Mesothelial cell of epicardium (in vitro differentiated cells): ENCODE data around the gene CACNA1I. TPM values are rescaled to one million over a fixed set of nuclear protein-coding genes. Genes with fewer than 3 reads are reported as not detected.

Experiments
- DNase-seq, 2 experiments: peaks; one replicate each; pipeline ENCODE4 v3.0.0; 2021; ENCODE audit warnings: low spot score in 2 of 2; ENCODE audit not compliant: unreplicated experiment in 2 of 2
- H3K27ac Mint-ChIP-seq: 2 replicates; pipeline ENCODE4 v1.8.0; 2021; ENCODE audit warnings: mixed read lengths
- H3K27me3 Mint-ChIP-seq: 2 replicates; pipeline ENCODE4 v1.8.0; 2021; ENCODE audit warnings: low read depth, mixed read lengths
- H3K36me3 Mint-ChIP-seq: 2 replicates; pipeline ENCODE4 v1.8.0; 2021; ENCODE audit warnings: mixed read lengths
- H3K4me1 Mint-ChIP-seq: 2 replicates; pipeline ENCODE4 v1.8.0; 2021; ENCODE audit warnings: mixed read lengths
- H3K4me3 Mint-ChIP-seq: 2 replicates; pipeline ENCODE4 v1.8.0; 2021; ENCODE audit warnings: mild to moderate bottlenecking, moderate library complexity, mixed read lengths
- H3K9me3 Mint-ChIP-seq: 2 replicates; pipeline ENCODE4 v1.8.0; 2021; ENCODE audit warnings: mixed read lengths
- total RNA-seq: library from RNA; stranded (reverse); gene quantifications from 3 replicates; pipeline ENCODE4 v1.2.1, GENCODE V29; 2021
- TF ChIP-seq, protein P1 (sequence below): fragments of 200-600 bp; sonication (generic); IDR thresholded peaks from one replicate; pipeline ENCODE4 v1.5.0; 2021; ENCODE audit warnings: antibody characterized with exemption; ENCODE audit not compliant: unreplicated experiment

CACNA1I gene
- total RNA-seq, 1 donor from 2014 or later = 0.31 TPM

DNA sequence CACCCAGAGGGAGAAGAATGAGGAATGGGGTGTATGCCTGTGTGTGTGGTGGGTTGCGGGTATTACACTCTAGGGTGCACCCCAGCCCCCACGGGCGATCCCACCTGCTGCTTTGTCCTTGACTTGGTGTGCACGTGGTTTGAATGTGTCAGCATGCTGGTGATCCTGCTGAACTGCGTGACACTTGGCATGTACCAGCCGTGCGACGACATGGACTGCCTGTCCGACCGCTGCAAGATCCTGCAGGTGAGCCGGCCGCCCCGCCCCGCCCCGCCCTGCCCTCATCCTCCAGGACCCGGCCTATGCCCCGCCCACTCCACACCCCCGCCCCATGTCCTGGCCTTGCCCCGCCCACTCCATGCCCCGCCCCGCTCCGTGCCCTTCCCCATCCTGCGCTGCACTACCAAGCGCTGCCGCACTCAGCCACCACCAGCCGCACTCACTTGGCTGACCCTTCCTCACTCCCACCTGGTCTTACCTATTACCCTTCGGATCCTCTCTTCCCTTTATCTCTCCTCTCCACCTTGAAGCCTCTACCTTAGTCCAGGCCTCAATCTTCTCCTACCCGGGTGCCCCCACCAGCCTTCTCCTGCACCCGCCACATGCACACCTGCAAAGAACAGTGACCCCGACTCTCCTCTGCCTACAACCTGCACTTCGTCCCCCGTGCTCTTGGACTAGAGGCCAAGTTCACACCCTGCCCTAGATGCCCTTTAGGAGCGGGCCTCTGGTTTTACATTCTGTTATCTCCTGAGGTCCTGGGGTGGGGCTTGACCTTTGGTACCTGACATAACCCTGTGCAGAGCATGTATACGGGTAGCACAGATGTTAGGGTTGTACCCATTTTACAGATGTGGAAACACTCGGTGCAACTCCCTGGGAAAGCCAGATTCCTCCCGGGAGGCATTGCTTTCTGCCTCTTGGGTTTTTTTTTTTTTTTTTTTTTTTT lies 27.7 kb downstream of the CACNA1I start:
- DNase-seq = peak in 1 of 2 experiments; percentile 59
- H3K27me3 Mint-ChIP-seq = peaks cover 52% of the 10 kb centered on the region
- peaks cover 1% of the 10 kb centered on the region for H3K4me1 Mint-ChIP-seq
- no peaks in the 10 kb centered on the region for H3K36me3 Mint-ChIP-seq
- TF ChIP-seq, protein P1, sequence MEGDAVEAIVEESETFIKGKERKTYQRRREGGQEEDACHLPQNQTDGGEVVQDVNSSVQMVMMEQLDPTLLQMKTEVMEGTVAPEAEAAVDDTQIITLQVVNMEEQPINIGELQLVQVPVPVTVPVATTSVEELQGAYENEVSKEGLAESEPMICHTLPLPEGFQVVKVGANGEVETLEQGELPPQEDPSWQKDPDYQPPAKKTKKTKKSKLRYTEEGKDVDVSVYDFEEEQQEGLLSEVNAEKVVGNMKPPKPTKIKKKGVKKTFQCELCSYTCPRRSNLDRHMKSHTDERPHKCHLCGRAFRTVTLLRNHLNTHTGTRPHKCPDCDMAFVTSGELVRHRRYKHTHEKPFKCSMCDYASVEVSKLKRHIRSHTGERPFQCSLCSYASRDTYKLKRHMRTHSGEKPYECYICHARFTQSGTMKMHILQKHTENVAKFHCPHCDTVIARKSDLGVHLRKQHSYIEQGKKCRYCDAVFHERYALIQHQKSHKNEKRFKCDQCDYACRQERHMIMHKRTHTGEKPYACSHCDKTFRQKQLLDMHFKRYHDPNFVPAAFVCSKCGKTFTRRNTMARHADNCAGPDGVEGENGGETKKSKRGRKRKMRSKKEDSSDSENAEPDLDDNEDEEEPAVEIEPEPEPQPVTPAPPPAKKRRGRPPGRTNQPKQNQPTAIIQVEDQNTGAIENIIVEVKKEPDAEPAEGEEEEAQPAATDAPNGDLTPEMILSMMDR = no peak
- H3K27ac Mint-ChIP-seq = no peak overlapping the region
- no peak overlapping the region for H3K4me3 Mint-ChIP-seq
- H3K9me3 Mint-ChIP-seq = peaks cover 9% of the 10 kb centered on the region

DNA sequence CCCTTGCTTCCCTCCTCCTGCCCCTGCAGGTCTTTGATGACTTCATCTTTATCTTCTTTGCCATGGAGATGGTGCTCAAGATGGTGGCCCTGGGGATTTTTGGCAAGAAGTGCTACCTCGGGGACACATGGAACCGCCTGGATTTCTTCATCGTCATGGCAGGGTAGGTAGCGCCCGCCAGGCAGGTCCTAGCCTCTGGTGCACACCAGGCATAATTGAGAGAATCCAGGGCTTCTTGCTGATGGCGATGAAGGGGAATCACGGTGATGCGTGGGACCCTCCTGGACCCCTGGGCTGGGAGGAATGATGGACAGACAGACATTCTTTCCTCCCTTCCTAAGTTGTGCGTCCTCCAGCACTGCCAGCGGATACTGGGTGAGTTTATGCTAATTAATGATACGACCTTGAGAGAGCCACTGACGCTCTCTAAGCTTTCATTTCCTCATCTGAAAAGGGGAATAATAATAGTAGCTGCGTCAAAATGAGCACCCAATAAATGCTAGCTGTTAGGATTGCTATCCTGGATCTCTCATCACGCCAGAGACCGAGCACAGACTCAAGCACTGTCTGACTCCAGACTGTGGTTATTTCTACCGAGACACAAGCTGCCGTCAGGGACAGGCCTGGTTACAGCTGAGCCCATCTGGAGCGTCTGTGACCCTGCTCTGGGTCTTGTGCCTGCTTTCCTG lies 30.1 kb downstream of the CACNA1I start:
- H3K4me3 Mint-ChIP-seq = no peak overlapping the region
- H3K27ac Mint-ChIP-seq = no peak overlapping the region
- H3K4me1 Mint-ChIP-seq = no peaks in the 10 kb centered on the region
- peaks cover 54% of the 10 kb centered on the region for H3K27me3 Mint-ChIP-seq
- H3K36me3 Mint-ChIP-seq = no peaks in the 10 kb centered on the region
- peaks cover 18% of the 10 kb centered on the region for H3K9me3 Mint-ChIP-seq
- TF ChIP-seq, protein P1 = no peak
- no peak for DNase-seq

DNA sequence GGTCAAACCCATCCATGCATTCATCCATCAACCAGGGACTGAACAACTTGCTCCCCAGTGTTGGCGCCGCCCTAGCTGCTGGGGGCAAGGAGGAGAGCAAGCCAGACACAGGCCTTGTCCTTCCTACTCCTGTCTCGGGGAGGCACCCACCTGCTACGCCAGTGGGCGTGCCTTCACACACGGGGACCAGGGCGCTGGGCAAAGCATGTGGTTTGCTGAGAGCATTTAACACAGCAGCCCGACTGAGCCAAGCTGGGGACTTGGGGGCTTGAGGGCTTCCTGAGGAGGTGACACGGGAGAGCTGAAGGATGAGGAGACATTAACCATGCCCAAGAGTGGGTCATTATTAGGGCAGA lies 30.6 kb downstream of the CACNA1I start:
- no peaks in the 10 kb centered on the region for H3K4me1 Mint-ChIP-seq
- TF ChIP-seq, protein P1 = no peak
- no peak overlapping the region for H3K4me3 Mint-ChIP-seq
- DNase-seq = no peak
- H3K36me3 Mint-ChIP-seq = no peaks in the 10 kb centered on the region
- peaks cover 51% of the 10 kb centered on the region for H3K27me3 Mint-ChIP-seq
- H3K27ac Mint-ChIP-seq = no peak overlapping the region
- peaks cover 18% of the 10 kb centered on the region for H3K9me3 Mint-ChIP-seq

DNA sequence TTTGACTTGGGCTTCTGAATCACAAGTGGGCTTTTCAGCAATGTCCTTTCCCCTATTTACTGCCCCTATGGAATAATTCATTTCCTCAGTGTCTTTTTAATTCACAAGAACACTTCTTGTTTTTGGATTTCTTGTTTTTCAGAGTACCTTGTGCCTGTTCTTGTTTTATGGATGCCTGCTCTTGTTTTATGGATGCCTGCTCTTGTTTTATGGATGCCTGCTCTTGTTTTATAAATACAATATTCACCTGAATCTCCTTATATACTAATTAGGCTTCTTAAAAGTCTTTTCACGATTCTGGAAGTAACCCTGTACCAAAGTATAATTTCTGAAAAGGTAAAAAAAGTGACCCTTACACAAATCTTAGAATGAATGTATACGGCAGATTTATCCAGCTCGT lies 32.8 kb downstream of the CACNA1I start:
- Mint-ChIP-seq H3K27ac (no peak overlapping the region), H3K4me1 (peaks cover 9% of the 10 kb centered on the region), H3K4me3 (no peak overlapping the region), H3K9me3 (peaks cover 18% of the 10 kb centered on the region), H3K36me3 (no peaks in the 10 kb centered on the region), H3K27me3 (peaks cover 34% of the 10 kb centered on the region)
- TF ChIP-seq, protein P1 = no peak
- no peak for DNase-seq

DNA sequence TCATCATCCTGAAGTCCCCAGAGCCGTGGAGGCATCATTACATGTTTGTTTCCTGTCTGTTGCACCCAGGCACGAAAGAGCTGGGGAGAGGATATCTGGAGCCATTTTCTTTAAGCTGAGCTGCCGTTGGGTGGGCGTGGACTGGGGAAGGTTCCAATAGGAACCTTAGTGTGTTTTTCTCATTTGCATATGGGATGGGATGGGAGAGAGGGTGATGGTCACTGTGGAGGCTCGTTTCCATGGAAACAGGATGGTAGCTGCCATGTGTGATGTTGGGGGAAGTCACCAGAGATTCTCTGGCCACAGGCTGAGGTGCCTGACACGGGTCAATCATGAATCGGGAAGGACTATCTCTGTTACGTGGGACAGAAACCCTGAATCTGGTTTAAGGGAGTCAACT lies 39.7 kb downstream of the CACNA1I start:
- H3K27me3 Mint-ChIP-seq = peaks cover 30% of the 10 kb centered on the region
- H3K9me3 Mint-ChIP-seq = peaks cover 8% of the 10 kb centered on the region
- H3K4me3 Mint-ChIP-seq = no peak overlapping the region
- H3K36me3 Mint-ChIP-seq = no peaks in the 10 kb centered on the region
- no peak for DNase-seq
- no peak overlapping the region for H3K27ac Mint-ChIP-seq
- peaks cover 15% of the 10 kb centered on the region for H3K4me1 Mint-ChIP-seq
- TF ChIP-seq, protein P1 = no peak
